HCT116 (cell line): ENCODE measurements around the gene CALHM2. TPM values are rescaled to one million over a fixed set of nuclear protein-coding genes. Genes with fewer than 3 reads are reported as not detected.

Experiments
- ATAC-seq: fragments of 200-7000 bp; cut with Tn5 transposase; 2 replicates; pipeline ENCODE4 v1.9.1; 2020; ENCODE audit warnings: mild to moderate bottlenecking, moderate library complexity
- BruUV-seq: library from RNA; stranded (reverse); fragments of 400-500 nt; replicated peaks from 2 replicates; lab custom pipeline; 2021; lab: Mats Ljungman, UMichigan
- CTCF ChIA-PET: fragments of 300-600 bp; sonication (Branson Sonifier 250); formaldehyde crosslinking; loops from one replicate; lab custom pipeline; 2021; ENCODE audit warnings: antibody characterized with exemption; lab: Charles Lee
- POLR2A ChIA-PET: fragments of 300-600, 350-600 bp; sonication (Branson Sonifier 250); formaldehyde crosslinking; loops from one replicate; lab custom pipeline; 2021; ENCODE audit warnings: antibody characterized with exemption; lab: Charles Lee
- RAD21 ChIA-PET, 2 experiments: fragments of 300-600 bp; sonication (Branson Sonifier 250); formaldehyde crosslinking; loops; one replicate each; lab custom pipeline; 2023; ENCODE audit warnings: low total read pairs in 2 of 2; ENCODE audit not compliant: uncharacterized antibody in 2 of 2, unreplicated experiment in 2 of 2, low non-redundant PET in 1 of 2; lab: Charles Lee
- DNase-seq: peaks from one replicate; pipeline ENCODE4 v3.0.0-alpha.2; 2010; ENCODE audit warnings: low read depth, low spot score
- H2AFZ ChIP-seq: fragments of 200-600 bp; shearing (Covaris generic), sonication (generic); 2 replicates; pipeline ENCODE4 v1.6.1; 2017; ENCODE audit warnings: low read depth, mixed run types, mixed read lengths, antibody characterized with exemption, low read length; ENCODE audit not compliant: poor library complexity, severe bottlenecking
- H3K27ac ChIP-seq: 2 replicates; pipeline ENCODE4 v1.5.1; 2012; ENCODE audit warnings: low read depth, low read length
- H3K27me3 ChIP-seq: fragments of 200-600 bp; sonication (generic); 2 replicates; pipeline ENCODE4 v1.6.1; 2016; ENCODE audit warnings: mixed run types, low read length, mixed read lengths; ENCODE audit not compliant: insufficient read depth
- H3K36me3 ChIP-seq, 2 experiments: fragments of 200-500 bp in 1 of 2; fragments of 200-600 bp in 1 of 2; sonication (Bioruptor generic) in 1 of 2; sonication (generic) in 1 of 2; 2 replicates each; pipeline versions ENCODE4 v1.5.1 to v1.6.1; 2014 to 2016; ENCODE audit warnings: low read length in 2 of 2, inconsistent platforms in 1 of 2, mixed read lengths in 1 of 2, mixed run types in 1 of 2; ENCODE audit not compliant: insufficient read depth in 2 of 2, control insufficient read depth in 1 of 2
- H3K4me1 ChIP-seq, 2 experiments: fragments of 200-600 bp in 1 of 2; sonication (generic) in 1 of 2; 2 replicates each; pipeline versions ENCODE4 v1.5.1 to v1.6.1; 2012 to 2017; ENCODE audit warnings: low read length in 2 of 2, inconsistent platforms in 1 of 2, mild to moderate bottlenecking in 1 of 2, mixed read lengths in 1 of 2, mixed run types in 1 of 2, moderate library complexity in 1 of 2; ENCODE audit not compliant: insufficient read depth in 2 of 2, control insufficient read depth in 1 of 2
- H3K4me2 ChIP-seq: fragments of 200-600 bp; sonication (generic); 2 replicates; pipeline ENCODE4 v1.6.1; 2017; ENCODE audit warnings: mixed run types, low read length, mixed read lengths
- H3K4me3 ChIP-seq, 2 experiments: fragments of 200-600 bp in 1 of 2; sonication (generic) in 1 of 2; replicated peaks in 1 of 2; 2 replicates each; pipeline ENCODE4 v1.5.1; 2011 to 2016; ENCODE audit warnings: low read length in 2 of 2, control low read depth in 1 of 2, low read depth in 1 of 2, mild to moderate bottlenecking in 1 of 2, mixed read lengths in 1 of 2, mixed run types in 1 of 2
- H3K79me2 ChIP-seq: fragments of 200-600 bp; sonication (generic); 2 replicates; pipeline ENCODE4 v1.6.1; 2017; ENCODE audit warnings: mild to moderate bottlenecking, mixed run types, low read length, moderate library complexity, mixed read lengths; ENCODE audit not compliant: insufficient read depth
- H3K9ac ChIP-seq: fragments of 200-600 bp; sonication (generic); 2 replicates; pipeline ENCODE4 v1.6.1; 2016; ENCODE audit warnings: low read length, mixed read lengths
- H3K9me2 ChIP-seq: fragments of 200-600 bp; sonication (generic), shearing (Covaris generic); 2 replicates; pipeline ENCODE4 v1.6.1; 2017; ENCODE audit warnings: mixed run types, mild to moderate bottlenecking, moderate library complexity; ENCODE audit not compliant: insufficient read depth
- H3K9me3 ChIP-seq, 2 experiments: fragments of 200-500 bp in 1 of 2; fragments of 200-600 bp in 1 of 2; sonication (Bioruptor generic) in 1 of 2; sonication (generic) in 1 of 2; 2 replicates each; pipeline ENCODE4 v1.6.1; 2014 to 2017; ENCODE audit warnings: low read length in 2 of 2, mixed read lengths in 2 of 2, inconsistent platforms in 1 of 2, low read depth in 1 of 2, mild to moderate bottlenecking in 1 of 2, mixed run types in 1 of 2, moderate library complexity in 1 of 2; ENCODE audit not compliant: control insufficient read depth in 1 of 2, insufficient read depth in 1 of 2
- H4K20me1 ChIP-seq: fragments of 200-600 bp; sonication (generic), shearing (Covaris generic); 2 replicates; pipeline ENCODE4 v1.6.1; 2017; ENCODE audit warnings: mixed run types, mild to moderate bottlenecking, moderate library complexity; ENCODE audit not compliant: insufficient read depth
- FOSL1 ChIP-seq: IDR thresholded peaks from 2 replicates; pipeline ENCODE4 v1.6.1; 2012; ENCODE audit warnings: low read depth
- POLR2AphosphoS5 ChIP-seq: IDR thresholded peaks from 2 replicates; pipeline ENCODE4 v1.6.1; 2011; ENCODE audit warnings: mild to moderate bottlenecking, low read depth, low read length, moderate library complexity
- SIN3A ChIP-seq: IDR thresholded peaks from 2 replicates; pipeline ENCODE4 v1.6.1; 2012; ENCODE audit warnings: low read depth
- SRF ChIP-seq: IDR thresholded peaks from 2 replicates; pipeline ENCODE4 v1.6.1; 2012; ENCODE audit warnings: low read depth
- ZBTB33 ChIP-seq: IDR thresholded peaks from 2 replicates; pipeline ENCODE4 v1.6.1; 2011; ENCODE audit warnings: mild to moderate bottlenecking, low read length, moderate library complexity; ENCODE audit not compliant: insufficient replicate concordance; ENCODE audit errors: extremely low read depth
- ZFX ChIP-seq: fragments of 450-650 bp; IDR thresholded peaks from 2 replicates; pipeline ENCODE4 v1.6.1; 2017
- intact Hi-C: fragments of 100-400 bp; cut with micrococcal nuclease; formaldehyde crosslinking; loops from 2 replicates; pipeline ENCODE4 v1.10.0; 2022
- total RNA-seq: library from RNA; stranded (reverse); gene quantifications from one replicate; pipeline ENCODE4 v1.2.1, GENCODE V29; 2021; ENCODE audit not compliant: unreplicated experiment
- TF ChIP-seq, protein P1 (sequence below), 3 experiments: fragments of 200-600 bp in 1 of 3; sonication (generic) in 1 of 3; IDR thresholded peaks in 2 of 3; conservative IDR thresholded peaks in 1 of 3; 2 replicates each; pipeline ENCODE4 v1.5.1; 2012 to 2017; ENCODE audit warnings: low read depth in 2 of 3, low read length in 2 of 3, antibody characterized with exemption in 1 of 3, borderline replicate concordance in 1 of 3, control low read depth in 1 of 3, mild to moderate bottlenecking in 1 of 3, mixed read lengths in 1 of 3, mixed run types in 1 of 3, moderate library complexity in 1 of 3; ENCODE audit not compliant: insufficient read depth in 1 of 3
- TF ChIP-seq, protein P2 (sequence below): IDR thresholded peaks from 2 replicates; pipeline ENCODE4 v1.6.1; 2012; ENCODE audit warnings: low read depth

Gene CALHM2
- total RNA-seq, 1 experiment from 2014 or later = 46.1 TPM

DNA sequence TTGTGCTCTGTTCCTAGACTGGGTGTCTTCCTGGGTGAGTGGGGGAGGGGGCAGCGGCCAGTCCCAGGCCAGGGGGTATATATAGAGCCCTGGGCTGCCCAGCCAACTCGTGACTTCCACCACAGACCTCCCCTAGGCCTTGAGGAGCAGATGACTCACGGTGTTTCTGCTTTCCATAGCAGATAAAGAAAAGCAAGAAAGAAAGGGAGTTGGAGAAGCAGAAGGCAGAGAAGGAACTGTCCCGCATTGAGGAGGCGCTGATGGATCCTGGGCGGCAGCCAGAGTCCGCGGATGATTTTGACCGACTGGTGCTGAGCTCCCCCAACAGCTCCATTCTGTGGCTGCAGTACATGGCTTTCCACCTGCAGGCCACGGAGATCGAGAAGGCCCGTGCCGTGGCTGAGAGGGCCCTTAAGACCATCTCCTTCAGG lies 10.1 kb downstream of the CALHM2 start:
- Histone ChIP-seq H3K9ac (no peak overlapping the region), H3K9me3 (no peaks in the 10 kb centered on the region), H3K4me2 (no peak overlapping the region), H3K4me1 (no peaks in the 10 kb centered on the region), H3K36me3 (peaks cover 84 to 90% of the 10 kb centered on the region in 2 experiments), H3K9me2 (no peaks in the 10 kb centered on the region), H3K27me3 (no peaks in the 10 kb centered on the region), H3K27ac (no peak overlapping the region), H3K4me3 (no peak overlapping the region), H4K20me1 (no peaks in the 10 kb centered on the region), H2AFZ (no peak overlapping the region), H3K79me2 (peaks cover 5% of the 10 kb centered on the region; the same call in 1 of the 2 replicates)
- POLR2A ChIA-PET = no interaction called here
- no TSS peak for BruUV-seq
- TF ChIP-seq, protein P1, sequence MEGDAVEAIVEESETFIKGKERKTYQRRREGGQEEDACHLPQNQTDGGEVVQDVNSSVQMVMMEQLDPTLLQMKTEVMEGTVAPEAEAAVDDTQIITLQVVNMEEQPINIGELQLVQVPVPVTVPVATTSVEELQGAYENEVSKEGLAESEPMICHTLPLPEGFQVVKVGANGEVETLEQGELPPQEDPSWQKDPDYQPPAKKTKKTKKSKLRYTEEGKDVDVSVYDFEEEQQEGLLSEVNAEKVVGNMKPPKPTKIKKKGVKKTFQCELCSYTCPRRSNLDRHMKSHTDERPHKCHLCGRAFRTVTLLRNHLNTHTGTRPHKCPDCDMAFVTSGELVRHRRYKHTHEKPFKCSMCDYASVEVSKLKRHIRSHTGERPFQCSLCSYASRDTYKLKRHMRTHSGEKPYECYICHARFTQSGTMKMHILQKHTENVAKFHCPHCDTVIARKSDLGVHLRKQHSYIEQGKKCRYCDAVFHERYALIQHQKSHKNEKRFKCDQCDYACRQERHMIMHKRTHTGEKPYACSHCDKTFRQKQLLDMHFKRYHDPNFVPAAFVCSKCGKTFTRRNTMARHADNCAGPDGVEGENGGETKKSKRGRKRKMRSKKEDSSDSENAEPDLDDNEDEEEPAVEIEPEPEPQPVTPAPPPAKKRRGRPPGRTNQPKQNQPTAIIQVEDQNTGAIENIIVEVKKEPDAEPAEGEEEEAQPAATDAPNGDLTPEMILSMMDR (IDR thresholded peaks at IDR 0.05 in 2 of 3, conservative IDR thresholded peaks at IDR 0.05 in 1 of 3; ENCODE audit: borderline replicate concordance in 1 of 3, insufficient read depth in 1 of 3, low read depth in 2 of 3, low read length in 2 of 3) = no peak
- TF ChIP-seq FOSL1 (no peak), ZFX (no peak), SRF (no peak)
- DNase-seq (no peak), ATAC-seq (no peak)
- RAD21 ChIA-PET = no interaction called here
- intact Hi-C loops = no loop called here
- CTCF ChIA-PET = no interaction called here

- peaks cover 85 to 89% of the 10 kb centered on the region in 2 experiments for H3K36me3 ChIP-seq
- H3K9ac ChIP-seq = no peak overlapping the region
- H3K79me2 ChIP-seq = peaks cover 5% of the 10 kb centered on the region; the same call in 1 of the 2 replicates
- no peak overlapping the region for H3K4me2 ChIP-seq
- no peaks in the 10 kb centered on the region for H3K9me2 ChIP-seq
- ATAC-seq (no peak), DNase-seq (no peak)
- H3K27me3 ChIP-seq = no peaks in the 10 kb centered on the region
- ChIA-PET CTCF (no interaction called here), RAD21 (no interaction called here), POLR2A (no interaction called here)
- no peak overlapping the region for H2AFZ ChIP-seq
- H3K4me1 ChIP-seq = no peaks in the 10 kb centered on the region
- BruUV-seq = no TSS peak
- H3K27ac ChIP-seq = no peak overlapping the region
- intact Hi-C loops = no loop called here
- no peaks in the 10 kb centered on the region for H4K20me1 ChIP-seq
- H3K4me3 ChIP-seq = no peak overlapping the region
- no peaks in the 10 kb centered on the region for H3K9me3 ChIP-seq
- TF ChIP-seq SIN3A = no peak
- no peak for TF ChIP-seq SRF
- no peak for TF ChIP-seq ZFX
- no peak for TF ChIP-seq ZBTB33
- TF ChIP-seq, protein P1 (IDR thresholded peaks at IDR 0.05 in 2 of 3, conservative IDR thresholded peaks at IDR 0.05 in 1 of 3; ENCODE audit: borderline replicate concordance in 1 of 3, insufficient read depth in 1 of 3, low read depth in 2 of 3, low read length in 2 of 3) = no peak
- no peak for TF ChIP-seq POLR2AphosphoS5
- TF ChIP-seq, protein P2, sequence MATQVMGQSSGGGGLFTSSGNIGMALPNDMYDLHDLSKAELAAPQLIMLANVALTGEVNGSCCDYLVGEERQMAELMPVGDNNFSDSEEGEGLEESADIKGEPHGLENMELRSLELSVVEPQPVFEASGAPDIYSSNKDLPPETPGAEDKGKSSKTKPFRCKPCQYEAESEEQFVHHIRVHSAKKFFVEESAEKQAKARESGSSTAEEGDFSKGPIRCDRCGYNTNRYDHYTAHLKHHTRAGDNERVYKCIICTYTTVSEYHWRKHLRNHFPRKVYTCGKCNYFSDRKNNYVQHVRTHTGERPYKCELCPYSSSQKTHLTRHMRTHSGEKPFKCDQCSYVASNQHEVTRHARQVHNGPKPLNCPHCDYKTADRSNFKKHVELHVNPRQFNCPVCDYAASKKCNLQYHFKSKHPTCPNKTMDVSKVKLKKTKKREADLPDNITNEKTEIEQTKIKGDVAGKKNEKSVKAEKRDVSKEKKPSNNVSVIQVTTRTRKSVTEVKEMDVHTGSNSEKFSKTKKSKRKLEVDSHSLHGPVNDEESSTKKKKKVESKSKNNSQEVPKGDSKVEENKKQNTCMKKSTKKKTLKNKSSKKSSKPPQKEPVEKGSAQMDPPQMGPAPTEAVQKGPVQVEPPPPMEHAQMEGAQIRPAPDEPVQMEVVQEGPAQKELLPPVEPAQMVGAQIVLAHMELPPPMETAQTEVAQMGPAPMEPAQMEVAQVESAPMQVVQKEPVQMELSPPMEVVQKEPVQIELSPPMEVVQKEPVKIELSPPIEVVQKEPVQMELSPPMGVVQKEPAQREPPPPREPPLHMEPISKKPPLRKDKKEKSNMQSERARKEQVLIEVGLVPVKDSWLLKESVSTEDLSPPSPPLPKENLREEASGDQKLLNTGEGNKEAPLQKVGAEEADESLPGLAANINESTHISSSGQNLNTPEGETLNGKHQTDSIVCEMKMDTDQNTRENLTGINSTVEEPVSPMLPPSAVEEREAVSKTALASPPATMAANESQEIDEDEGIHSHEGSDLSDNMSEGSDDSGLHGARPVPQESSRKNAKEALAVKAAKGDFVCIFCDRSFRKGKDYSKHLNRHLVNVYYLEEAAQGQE = no peak
Observed at GRCh38 chr10:103441611-103442010, 10.6 kb downstream of the CALHM2 start.
